NCI-H82 treated with DMSO at 0.1 percent for 48 hours (cell line): ENCODE data around the gene IRS2.

Source experiments
- DNase-seq: peaks from one replicate; lab custom pipeline; 2025; ENCODE audit not compliant: unreplicated experiment; lab: John Stamatoyannopoulos, UW

Gene IRS2

DNA sequence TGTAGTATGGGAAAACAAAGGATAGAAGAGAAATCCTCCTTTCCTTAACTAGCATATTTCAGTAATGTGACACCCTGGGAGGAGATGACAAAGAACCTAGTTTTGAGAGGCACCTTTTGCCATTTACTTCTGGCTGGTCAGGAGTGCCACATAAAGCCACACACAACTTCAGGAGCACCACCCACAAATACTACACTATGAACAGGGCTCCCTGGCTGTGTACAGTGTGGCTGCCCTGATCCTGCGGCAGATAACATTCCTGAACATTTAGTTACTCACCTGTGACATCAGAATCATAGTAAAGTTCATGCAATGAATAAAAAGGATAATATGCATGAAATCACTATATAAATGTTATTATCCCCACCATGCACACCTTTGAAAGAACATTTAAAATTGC lies 17.4 kb upstream of the IRS2 start:
- DNase-seq, result no peak

DNA sequence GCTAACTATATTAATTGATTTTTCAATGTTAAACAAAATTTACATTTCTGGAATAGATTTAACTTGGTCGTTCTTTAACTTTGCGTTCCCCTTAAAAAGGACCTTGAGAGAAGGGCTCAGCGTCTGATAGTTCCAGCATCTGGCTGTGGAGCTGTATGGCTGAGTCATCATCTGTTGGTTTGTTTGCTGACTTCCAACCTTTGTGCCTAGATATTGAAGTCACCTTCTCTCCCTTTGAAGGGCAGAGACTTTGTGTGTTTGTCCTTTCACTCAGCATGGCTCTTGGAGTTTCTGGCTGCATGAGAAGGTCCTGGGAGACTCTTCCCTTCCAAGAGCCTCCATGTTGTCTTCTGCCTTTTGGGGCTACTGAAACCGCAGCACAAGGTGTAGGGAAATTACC lies 16.6 kb upstream of the IRS2 start:
- no peak for DNase-seq

DNA sequence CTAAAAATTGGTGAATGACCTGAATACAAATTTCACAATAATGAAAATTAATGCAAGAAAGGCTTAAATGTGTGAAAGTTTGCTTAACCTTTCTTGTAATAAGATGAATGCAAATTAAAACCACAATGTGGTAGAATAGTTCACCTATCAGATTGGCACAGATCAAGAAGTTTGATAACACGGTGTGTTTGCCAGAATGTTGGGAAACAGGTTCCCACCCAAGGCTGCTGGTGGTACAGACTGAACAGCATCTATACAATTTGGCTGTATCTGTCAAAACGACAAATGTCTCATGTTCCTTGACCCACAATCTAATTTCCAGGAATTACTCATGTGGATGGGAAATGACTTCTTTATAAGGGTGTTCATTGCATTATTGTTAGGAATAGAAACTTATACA lies 8.6 kb upstream of the IRS2 start:
- no peak for DNase-seq

DNA sequence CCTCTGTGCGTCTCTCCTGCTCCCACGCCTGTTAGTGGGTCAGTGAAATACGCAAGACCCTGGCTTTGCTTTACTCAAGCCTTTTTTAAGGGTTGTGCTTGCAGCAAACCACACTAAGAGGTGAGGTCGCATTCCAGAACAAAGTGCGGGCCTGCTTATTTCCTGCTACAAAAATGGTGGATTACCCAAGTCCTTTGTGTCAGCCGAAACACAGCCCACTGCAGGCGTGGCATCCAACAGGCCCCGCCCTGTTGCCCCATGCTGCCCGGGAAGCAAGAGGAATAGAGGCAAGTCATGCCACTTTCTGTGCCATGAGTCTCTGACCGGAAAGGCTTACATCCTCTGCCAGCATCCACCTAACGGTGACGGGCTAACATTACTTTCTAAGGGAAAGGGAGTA lies 7.7 kb upstream of the IRS2 start:
- no peak for DNase-seq

DNA sequence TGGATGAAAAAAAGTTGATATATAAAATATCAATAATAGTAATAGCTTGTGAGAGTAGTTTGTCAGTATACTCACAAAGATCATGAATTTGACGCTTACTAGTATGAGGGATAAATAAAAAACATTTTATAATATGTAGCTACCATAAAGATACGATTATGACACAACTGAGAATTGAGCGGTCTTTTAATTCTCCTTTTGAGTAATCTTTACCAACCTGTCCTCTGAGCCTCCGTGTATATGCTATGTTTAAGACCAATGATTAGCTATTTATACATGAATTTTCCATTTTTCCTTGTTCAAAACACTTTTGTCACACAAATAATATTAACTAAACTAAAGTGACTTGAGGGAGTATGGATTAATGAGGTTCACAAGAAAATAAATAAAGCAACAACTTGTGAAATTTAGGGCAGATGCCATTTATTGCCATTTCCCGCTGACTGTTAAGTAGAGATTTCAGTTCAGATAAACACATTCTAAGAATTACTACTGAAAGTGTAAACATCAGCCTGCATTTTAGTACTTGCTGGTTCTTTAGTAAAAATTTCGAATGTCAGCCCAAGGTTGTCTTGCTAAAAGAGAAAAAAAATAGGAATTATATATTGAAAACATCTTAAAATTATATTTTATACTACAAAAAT lies 6.2 kb upstream of the IRS2 start:
- no peak for DNase-seq

DNA sequence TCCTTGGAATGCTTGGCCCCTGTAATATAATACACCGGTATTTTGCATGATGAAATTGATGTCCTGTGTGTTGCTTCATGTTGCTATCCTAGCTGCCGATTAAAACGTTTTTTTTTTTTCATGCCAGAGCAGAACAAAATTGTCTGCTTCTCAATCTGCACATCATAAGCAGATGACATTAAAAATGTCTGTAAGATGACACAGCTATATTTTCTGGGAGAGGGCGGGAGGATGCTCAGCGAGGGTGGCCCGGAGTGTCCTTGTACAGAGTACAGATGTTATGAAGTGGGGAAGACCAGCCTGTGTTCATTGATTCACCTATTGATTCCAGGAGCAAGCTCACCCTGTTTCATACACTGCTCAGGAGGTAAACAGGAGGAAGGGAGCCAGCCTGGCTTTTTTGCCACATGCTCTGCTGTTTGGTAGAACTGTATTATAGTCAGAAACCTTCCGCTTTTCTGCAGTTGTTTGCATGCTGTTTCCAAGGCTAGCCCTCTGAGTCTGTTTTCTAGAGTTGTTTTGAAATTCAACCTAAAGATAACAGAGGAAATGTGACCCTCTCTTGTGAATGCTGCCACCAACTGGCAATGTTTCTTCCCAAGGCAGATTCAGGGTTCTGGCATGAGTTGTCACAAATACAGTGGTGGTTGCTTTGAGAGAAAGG lies 4.7 kb upstream of the IRS2 start:
- no peak for DNase-seq

DNA sequence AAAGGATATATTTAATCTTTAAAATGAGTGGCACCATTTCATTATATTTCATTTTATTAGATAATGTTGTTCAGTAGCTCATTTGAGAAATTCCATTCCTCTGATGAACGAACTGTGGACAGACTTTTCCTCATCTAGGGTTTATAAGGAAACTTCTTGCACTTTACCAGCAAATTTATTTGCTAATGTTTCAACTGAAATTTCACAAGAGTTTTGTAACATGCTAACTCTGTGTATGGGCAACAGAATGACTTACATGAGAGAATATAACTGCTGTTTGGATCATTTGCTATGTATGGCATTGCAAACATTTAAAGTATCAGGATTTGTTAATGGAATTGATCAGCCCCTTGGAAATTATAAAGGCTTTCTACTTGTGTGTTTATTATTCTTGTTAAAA lies 3.7 kb upstream of the IRS2 start:
- DNase-seq, result no peak

DNA sequence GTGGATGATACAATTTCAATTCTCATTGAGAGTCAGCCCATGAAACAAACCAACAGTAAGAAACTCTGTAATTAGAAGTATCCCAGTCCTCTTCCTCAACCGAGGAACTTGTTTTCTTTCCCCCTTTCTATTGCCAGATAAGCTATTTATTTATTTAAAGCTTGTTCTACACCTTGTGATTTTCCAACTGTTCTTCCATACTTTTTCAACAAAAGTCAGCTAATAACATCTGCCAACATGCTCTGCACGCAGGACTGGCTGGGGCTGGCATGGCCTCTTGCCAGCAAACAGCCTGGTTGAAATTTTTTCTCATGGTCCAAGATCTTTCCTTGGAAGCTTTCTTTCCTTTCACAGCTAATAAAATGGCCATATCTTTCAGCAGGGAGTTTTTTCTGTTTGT lies 2.9 kb upstream of the IRS2 start:
- DNase-seq, result no peak

DNA sequence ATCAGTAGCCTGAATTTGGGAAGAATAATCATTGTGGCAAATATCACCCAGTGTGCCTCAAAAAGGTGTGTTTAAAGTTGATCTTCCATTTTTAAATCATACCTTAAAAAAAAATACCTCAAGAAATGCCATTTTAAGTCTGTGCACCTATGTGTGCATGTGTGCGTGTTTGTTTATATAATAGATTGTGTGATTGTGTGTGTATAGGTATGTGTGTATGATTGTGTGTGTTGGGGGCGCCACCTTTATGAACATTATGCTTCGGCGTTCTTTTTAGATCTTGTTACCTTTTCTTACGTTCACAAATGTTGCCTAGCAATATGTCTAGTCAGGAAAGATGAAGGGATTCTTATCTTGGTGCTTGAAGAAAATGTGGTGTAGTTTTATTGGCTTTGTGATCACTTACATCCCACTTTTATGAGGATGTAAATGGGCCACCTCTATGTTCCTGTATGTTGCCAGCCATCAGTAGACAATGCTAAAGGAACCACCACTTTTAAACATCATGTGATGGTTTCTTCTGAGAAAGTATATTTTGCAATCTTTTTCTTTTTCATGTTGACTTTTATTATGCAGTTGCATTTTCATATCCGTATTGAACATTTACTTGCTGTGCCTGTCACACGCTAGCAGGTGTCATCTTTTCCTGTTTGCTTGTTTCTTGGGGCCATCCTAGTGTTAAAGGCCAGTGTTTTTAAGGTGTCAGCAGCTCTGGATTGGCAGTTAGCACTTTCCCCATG lies 2.2 kb upstream of the IRS2 start:
- DNase-seq, result no peak

DNA sequence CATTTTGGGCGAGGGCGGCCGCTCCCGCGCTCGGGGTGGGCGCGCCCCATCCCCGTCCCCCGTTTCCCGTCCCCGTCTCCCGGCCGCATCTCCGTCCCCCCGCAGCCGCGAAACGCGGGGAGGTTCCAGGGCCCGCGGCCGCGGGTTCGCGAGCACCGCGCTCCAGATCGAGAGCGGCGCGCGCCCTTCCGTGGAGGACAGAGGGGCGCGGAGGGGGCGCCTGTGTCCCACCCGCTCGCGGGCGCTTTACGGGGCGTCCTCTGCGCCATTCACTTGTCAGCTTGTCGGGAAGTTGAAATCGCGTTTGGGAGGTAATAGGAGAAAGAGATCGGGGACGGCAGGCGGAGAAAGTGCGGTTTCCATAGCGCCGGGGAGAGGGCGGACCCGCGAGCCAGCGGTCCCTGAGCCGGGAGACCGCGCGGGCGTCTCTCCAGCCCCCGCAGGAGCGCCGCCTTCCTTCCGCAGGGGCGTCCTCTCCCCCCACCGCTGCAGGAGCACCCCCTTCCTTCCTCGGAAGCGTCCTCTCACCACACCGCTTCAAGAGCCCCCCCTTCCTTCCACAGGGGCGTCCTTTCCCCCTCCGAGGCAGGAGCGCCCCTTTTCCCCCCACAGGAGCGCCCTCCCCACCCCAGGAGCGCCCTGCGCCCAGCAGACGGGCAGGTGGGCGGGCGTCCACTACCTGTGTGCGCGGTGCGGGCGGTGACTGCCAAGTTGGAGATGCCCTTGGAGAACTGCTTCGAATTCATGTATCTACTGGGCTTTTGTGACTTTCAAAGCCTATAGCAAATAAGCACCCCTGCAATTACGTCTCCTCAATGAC lies 962 bp upstream of the IRS2 start:
- peak; percentile 27 for DNase-seq

DNA sequence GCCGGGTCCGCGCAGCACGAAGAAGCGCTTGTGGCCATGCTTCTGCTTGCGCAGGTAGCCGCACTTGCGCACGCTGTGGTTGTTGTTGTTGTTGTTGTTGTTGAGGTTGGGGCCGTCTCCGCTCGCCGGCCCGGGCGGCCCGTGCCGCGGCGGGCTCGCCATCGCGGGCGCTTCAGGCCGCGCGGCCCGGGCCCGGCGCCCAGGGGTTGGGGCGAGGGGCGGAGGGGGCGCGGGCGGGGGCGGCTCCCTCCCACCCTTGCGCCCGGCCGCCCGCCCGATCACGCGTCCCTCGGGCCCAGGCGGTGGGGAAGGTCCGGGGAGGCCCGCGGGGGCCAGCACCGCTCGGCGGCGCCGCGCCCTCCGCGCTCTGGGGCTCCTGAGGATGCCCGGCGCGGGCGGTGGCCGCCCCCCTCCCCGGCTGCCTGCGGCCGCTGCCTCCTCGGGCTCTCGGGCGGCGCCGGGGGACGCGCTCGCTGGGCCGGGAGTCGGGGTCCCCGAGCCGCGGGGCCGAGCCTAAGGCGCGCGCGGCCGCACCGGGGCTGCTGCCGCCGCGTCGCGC lies 412 bp downstream of the IRS2 start:
- no peak for DNase-seq

DNA sequence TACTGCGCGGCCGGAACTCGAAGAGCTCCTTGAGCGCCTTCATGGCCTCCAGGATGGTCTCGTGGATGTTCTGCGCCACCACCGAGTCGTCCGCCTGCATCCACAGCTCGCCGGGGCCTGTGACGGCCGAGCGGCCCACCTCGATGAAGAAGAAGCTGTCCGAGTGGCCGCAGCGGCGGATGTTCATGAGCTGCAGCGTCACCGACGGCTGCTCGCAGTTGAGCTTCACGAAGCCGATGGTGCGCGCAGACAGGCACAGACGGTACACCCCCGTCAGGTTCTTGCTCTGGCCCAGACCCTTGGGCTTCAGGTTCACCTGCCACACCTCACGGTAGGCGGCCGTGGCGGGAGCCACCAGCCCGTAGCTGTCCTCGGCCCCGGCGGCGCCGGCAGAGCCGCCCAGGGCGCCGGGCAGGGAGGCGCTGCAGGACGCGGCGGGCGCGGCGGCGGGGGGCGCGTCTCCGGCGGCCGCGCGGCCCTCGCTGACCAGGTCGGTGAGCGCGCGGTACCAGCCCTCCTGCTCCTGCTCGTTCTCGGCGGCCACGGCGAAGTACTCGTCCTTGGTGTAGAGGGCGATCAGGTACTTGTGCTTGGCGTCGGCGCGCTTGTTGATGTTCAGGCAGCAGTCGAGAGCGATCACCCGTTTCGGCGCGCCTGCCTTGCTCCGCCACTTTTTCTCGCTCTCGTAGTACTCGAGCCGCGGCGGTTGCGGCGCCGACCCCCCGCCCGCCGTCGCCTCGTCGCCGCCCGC lies 1.1 kb downstream of the IRS2 start:
- DNase-seq, result no peak

DNA sequence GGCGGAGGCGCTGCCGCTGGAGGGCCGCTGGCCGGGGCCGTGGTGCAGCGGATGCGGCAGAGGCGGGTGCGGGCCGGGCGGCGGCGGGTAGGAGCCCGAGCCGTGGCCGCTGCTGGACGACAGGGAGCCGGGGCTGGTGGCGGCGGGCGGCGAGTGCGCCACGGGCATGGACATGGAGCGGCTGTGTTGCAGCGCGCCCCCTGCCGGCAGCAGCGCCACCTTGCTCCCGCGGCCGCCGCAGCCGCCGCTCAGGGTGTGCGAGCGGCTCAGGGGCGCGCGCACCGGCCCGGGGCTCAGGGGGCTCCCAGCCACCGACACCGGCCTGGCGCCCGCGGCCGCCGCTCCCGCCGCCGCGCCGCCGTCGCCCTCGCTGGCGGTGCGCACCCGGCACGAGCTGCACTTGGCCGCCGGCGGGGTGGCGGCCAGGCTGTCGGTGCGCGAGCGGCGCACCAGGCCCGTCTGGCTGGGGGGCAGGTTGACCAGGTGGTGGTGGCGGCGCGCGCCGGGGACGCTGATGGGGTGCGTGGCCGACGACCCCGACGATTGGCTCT lies 1.7 kb downstream of the IRS2 start:
- peak; percentile 11 for DNase-seq

DNA sequence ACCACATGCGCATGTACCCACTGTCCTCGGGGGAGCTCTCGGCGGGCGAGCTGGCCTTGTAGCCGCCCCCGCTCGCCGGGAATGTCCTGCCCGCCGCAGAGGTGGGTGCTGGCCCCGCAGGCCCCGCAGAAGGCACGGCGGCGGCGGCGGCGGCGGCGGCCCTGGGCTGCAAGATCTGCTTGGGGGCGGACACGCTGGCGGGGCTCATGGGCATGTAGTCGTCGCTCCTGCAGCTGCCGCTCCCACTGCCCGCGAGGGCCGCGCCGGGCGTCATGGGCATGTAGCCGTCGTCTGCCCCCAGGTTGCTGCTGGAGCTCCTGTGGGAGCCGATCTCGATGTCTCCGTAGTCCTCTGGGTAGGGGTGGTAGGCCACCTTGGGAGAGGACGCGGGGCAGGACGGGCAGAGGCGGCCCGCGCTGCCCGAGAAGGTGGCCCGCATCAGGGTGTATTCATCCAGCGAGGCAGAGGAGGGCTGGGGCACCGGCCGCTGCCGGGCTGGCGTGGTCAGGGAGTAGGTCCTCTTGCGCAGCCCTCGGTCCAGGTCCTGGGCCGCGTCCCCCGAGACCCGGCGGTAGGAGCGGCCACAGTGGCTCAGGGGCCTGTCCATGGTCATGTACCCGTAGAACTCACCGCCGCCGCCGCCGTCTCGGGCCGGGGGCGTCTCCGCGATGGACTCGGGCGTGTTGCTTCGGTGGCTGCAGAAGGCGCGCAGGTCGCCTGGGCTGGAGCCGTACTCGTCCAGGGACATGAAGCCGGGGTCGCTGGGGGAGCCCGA lies 2.4 kb downstream of the IRS2 start:
- DNase-seq, result no peak

DNA sequence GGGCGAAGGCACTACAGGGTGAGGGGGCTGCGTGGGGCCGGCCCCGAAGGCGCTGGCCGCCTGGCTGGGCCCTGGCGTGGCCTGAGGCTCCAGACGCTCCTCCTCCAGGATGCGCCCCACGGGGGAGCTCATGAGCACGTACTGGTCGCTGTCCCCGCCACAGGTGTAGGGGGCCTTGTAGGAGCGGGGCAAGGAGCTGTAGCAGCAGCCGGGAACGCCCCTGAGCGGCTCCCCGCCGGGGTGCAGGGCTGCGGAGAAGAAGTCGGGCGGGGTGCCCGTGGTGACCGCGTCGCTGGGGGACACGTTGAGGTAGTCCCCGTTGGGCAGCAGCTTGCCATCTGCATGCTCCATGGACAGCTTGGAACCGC lies 3.0 kb downstream of the IRS2 start:
- no peak for DNase-seq

DNA sequence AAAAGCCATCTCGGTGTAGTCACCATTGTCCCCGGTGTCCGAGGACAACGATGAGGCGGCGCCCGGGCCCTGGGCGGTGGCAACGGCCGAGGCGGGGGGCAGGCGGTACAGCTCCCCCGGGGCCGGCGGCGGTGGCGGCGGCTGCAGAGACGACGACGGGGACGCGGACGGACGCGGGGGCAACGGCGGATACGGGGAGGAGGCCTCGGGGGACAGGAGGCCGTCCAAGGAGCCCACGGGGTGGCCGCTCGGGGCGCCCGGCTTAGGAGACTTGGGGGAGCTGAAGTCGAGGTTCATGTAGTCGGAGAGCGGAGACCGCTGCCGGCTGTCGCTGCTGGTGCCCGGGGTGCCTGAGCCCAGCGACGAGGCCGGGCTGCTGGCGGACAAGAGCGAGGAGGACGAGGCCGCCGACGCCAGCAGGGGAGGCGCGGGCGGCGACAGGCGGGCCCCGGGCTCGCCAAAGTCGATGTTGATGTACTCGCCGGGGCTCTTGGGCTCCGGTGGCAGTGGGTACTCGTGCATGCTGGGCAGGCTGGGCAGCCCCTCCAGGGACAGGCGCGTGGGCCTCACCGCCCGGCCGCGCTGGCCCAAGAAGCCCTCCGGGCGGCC lies 3.5 kb downstream of the IRS2 start:
- no peak for DNase-seq

DNA sequence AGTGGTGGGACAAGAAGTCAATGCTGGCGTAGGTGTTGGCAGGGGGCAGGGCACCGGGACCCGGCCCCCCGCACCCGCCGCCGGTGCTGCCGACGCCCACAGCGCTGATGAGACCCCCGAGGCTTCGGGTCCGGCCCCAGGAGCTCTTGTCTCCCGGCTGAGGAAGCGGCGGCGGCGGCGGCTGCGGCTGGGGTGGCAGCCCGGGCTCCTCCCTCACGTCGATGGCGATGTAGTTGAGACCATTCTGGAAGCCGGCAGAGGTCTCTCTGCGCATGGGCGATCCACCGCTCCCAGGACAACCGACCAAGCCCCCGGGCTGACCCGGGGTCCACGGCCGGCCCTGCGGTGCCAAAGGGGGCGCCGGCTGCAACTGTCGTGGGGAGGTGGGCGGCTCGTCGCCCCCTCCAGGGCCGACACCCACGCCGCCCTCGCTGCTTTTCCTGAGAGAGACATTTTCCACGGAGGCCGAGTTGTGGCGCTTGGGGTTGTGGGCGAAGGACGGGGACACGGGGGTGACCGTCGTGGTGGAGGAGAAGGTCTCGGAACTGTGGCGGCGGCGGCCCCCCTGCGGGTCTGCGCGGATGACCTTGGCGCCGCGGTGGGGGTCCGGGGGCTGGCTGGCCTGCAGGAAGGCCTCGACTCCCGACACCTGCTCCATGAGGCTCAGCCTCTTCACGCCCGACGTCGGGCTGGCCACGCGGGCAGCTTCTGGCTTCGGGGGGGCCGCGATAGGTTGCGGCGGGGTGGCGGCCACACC lies 4.1 kb downstream of the IRS2 start:
- no peak for DNase-seq

DNA sequence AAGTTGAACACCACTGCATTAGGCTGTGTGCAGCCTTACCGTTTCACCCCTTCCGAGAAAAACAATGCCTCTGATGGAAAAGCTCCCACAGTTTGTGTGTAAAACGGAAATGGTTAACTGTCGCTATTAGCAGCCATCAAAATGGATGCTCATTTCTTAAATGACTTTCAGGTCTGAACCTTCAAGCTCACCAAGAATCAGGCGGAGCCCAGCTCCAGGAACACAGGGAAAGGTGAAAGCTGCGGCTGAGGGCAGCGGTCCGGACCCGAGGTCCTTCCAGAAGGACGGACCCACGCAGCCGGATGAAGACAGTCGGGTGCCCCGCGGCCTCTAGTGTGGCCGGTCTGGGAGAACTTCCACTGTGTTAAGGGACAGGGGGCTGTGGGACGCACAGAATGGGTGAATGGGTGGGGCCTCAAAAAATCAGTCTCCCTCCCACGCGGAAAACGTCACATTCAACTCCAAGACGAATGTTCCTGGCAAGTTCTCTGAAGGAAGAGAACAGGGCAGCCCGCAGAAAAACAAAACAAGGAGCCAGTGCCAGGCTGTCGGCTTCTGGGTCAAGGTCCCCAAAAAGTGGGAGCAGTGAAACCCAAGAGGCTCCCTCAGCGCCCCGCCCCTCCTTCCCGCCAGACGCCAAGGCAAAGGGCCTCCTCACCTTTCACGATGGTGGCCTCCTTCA lies 4.9 kb downstream of the IRS2 start:
- DNase-seq, result no peak
